Stimulated activated CD4-positive, alpha-beta T cell treated with anti-CD3 and anti-CD28 coated beads, Interleukin-12 subunit alpha, Interleukin-12 subunit beta, amount 100 ng/mL, for 24 hours (primary cell): ENCODE data around the gene BBS7.

Source experiments
- DNase-seq, 2 experiments: peaks; one replicate each; pipeline ENCODE4 v3.0.0-alpha.2; 2020; ENCODE audit warnings: low read depth in 2 of 2

The BBS7 gene, protein sequence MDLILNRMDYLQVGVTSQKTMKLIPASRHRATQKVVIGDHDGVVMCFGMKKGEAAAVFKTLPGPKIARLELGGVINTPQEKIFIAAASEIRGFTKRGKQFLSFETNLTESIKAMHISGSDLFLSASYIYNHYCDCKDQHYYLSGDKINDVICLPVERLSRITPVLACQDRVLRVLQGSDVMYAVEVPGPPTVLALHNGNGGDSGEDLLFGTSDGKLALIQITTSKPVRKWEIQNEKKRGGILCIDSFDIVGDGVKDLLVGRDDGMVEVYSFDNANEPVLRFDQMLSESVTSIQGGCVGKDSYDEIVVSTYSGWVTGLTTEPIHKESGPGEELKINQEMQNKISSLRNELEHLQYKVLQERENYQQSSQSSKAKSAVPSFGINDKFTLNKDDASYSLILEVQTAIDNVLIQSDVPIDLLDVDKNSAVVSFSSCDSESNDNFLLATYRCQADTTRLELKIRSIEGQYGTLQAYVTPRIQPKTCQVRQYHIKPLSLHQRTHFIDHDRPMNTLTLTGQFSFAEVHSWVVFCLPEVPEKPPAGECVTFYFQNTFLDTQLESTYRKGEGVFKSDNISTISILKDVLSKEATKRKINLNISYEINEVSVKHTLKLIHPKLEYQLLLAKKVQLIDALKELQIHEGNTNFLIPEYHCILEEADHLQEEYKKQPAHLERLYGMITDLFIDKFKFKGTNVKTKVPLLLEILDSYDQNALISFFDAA

DNA sequence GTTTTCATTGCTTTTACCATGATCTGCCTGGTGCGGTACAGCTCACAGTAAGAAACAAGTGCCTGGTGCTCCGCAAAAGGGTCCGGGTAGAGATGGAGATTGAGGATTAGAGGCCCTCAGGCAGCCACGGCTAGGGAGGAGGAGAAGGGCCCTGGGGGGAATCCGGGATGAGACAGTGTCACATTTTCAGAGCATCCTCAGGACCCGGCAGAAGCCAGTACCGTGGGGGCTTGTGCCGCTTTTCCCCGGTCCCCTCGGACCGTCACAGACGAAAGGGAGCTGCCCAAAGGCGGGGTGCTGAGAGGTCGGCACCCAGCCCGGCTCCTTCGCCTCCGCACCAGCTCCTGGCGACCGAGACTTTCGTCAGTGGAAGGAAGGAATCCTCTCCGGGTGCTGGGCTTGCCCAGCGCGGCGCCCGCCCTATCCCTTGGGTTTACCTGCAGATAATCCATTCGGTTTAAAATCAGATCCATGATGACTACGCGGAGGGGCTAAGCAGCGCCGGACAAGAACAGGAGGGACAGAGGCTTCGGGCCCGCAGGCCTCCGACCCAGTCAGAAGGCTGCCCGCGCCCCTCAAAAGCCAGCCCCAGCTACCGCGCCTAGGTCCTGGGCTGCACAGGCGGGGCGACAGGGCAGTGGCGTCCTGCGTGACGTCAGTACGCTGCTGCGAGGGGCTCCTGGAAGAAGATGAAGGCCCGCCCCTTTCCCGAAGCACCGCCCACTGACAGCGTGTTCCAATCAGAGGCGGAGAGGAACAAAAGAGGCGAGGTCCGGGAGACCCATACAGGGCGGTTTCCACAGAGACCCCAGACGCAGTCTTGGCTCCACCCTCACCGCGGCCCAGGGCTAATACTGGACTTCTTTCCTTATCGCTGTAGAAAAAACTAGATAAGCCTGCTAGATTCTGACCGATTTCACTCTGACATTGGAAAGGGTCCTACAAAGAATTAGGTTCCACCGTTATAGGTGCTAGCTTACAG is at the start of gene BBS7:
BBS7 (minus strand) TSS at position 634 of the 982 bp plus-strand sequence; CDS start at position 473, 161 bp downstream.
- peak; percentile 94 to 99 for DNase-seq

DNA sequence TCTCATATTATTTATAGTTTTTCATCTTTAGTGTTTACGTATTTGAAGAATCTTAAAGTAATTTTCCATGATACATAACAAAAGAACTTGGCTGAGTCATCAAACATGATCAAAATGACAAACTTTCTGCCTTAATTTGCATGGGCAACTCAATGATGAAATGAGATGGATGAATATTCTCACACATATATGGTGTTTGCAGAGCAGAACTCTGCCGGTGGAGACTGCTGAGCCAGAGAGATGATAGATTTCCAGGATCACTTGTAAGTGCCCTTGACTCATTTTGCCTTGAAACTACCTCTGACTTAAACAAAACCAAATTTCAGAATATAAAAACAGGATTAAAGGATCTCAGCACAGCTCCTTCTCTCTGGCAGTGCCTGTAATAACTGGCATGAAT is 43.4 kb upstream of the BBS7 start:
- DNase-seq: no peak

DNA sequence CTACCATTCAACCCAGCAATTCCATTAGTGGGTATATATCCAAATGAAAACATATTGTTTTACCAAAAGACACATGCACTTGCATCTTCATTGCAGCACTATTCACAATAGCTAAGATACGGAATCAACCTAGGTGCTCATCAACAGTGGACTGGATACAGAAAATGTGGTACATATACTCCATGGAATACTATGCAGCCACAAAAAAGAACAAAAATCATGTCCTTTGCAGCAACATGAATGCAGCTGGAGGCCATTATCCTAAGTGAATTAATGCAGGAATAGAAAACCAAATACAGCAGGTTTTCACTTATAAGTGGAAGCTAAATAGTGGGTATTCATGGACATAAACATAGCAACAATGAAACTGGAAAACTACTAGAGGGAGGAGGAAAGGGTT is 38.1 kb upstream of the BBS7 start:
- DNase-seq: no peak

DNA sequence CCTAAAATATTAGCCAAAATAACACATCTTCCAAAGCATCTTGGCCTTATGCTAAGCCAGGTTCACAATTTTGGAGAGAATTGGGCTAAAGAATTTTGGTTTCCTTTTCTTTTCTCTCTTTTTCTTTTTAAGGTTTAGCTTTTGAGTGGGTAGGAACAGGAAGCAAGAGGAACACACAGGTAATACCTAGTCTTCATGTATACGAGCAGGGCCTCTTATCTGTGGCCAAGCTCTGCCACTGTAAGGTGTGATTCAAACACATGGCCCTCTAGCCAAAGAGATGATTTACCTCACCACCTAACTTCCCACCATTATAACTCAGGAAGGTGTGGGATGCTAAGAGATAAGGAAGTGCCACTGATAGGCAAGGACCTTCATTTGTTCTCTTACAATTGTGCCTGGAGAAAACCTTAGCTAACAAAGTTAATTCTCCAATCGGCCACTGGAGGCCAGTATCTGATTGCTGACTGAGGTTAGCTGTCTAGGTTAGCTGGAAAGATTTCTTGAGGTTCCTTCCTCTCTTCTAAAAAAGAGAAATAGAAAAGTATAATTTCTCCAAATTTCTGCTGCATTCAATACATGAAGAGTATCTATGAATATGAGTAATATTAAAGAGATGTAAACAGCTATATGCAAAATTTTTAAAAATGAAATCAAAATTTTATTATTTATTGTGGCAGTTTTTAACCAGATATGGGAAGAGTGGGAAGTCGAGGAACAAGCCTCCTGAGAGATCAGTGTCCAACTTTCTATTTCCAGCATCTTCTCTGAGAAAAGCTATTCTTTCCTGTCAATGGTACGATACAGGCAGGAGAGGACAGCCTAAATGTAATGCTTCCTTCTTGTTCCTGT is 30.1 kb upstream of the BBS7 start:
- DNase-seq: peak; percentile 28 to 29

DNA sequence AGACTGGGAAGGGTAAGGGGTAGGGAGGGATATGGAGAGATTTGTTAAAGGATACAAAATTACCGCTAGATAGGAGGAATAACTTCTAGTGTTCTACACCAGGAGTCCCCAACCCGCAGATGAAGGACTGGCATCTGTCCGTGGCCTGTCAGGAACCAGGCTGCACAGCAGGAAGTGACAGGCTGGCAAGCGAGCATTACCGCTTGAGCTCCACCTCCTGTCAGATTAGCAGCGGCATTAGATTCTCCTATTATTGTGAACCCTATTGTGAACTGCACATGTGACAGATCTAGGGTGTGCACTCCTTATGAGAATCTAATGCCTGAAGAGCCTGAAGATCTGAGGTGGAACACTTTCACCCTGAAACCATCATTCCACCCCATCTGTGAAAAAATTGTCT is 27.9 kb upstream of the BBS7 start:
- DNase-seq: peak in 1 of 2 experiments; percentile 4

DNA sequence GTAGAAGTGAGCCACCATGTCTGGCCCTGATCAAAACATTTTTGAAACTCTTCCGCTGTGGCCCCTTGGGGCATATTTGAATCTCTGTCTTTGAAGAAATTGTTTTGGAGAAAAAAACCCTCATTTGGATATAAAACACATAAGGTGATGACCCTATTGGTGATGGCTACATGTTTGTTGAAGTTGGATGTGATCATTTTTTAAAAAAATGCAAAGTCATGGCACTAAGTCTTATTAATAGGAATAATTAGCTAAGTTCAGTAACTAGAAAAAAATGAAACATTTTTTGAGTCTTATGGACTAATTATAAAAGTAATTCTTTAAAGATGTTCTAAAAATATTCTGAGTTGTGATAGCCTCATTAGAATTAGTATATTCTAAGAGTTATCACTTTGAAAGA is 17.9 kb upstream of the BBS7 start:
- no peak for DNase-seq

DNA sequence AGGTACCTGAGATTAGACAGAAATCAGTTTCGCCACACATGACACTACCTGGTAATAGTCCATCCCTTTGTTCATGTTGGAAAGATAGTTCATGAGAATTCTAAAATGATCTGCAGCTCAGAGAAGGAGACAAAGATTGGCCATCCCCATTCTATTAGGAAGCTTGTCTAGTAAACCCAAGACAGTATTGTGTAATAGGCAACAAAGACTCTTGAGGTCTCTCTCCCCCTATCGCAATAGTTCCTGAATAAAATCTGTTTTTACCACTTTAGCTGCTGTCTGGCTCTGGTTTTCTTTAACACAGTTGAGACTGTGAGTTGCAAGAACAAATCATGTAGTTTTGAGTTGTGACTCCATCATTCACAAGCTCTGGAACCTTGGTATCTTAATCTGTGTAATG is 14.8 kb upstream of the BBS7 start:
- DNase-seq: no peak

DNA sequence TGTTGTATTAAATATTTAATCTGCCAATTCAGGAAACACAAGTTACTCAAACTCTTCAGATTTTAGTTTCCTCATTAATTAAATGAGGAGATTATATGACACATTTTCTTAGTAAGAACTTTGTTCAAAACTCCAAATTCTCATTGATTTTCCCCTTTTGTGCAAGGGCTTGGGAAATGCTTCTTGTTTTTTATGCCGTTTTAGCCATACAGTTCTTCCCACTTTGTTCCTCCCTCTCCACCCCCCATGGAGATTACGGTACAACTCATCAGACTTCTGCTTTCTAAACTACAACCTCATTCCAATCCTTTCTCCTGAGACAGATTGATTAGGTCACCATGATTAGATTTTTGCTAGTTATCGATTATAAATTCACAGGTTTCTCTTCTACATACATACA is 10.9 kb upstream of the BBS7 start:
- DNase-seq: no peak

DNA sequence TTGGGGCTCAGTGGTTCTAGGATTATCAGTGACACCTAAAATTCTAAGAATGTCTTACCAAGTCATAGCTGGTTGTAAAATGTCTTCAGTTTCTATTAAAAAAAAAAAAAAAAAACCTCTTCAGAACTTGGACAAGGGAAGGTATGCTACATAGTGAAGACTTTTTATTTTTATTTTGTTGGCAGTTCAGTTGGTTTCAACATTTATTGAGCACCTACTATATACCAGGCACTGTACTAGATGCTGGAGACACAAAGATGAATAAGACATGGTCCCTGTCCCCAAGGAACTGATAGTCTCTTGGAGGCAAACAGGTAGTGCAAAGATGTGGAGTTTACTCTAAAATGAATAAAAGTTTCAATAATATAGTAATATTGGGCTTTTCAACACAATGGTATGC is 8.9 kb upstream of the BBS7 start:
- DNase-seq: no peak

DNA sequence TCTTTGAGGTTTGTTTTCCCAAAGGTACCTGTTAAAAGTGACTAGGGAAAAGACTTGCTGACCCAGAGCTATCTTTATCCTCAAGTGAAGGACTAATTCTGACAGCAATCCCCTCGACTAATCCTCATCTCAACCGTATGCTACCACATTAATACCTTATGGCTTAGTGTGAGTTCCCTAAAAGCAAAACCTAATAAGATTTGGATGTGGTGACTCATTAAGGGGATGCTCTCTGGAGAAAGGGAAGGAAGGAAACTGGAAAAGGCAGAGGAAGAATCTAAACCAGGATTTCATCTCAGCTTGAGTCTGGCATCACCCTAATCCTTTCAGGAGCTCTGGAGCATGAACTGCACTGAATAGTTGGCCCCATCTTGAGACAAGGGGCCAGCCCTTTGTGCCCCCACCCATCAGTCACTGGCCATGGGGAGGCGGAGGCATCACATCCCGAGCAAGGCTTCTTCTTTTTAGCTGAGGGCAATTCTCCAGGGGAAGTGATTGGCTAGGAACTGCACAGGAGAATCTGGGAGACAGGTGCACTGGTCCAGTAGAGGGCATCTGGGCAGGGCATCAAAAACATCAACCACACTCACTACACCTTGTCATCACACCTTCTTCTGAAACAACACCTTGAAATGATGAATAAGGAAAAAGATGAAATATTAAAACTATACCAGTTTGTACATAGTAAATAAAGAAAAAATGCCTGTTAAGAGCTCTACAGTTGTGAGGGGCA is 6.9 kb upstream of the BBS7 start:
- no peak for DNase-seq

DNA sequence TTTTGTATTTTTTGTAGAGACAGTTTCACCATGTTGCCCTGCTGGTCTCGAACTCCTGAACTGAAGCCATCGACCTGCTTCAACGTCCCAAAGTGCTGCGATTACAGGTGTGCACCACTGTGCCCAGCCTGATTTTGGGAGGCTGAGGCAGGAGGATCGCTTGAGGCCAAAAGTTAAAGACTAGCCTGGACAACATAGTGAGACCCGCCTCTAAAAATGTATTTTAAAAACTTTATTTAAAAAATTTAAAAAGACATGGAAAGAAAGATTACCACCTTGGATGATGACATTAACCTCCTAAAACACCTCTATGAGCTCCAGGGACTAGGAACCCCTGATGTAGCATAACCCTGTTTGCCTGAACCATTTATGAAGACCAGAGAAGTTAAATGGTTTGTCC is 5.8 kb upstream of the BBS7 start:
- DNase-seq: no peak

DNA sequence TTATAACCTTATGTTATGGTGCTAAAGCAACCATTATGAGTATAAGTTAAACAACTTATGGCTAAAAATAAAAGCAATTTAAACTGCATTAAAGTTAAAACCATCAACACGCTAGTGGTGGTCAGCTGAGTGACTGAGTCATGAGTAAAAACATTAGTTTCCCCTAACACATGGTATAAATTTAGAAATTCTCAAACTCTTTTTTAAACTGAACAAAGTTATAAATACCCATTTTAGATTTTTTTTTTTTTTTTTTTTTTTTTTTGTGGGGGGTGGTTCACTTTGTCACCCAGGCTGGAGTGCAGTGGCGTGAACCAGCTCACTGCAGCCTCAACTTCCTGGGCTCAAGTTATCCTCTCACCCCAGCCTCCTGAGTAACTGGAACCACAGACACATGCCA is 5.4 kb upstream of the BBS7 start:
- no peak for DNase-seq

DNA sequence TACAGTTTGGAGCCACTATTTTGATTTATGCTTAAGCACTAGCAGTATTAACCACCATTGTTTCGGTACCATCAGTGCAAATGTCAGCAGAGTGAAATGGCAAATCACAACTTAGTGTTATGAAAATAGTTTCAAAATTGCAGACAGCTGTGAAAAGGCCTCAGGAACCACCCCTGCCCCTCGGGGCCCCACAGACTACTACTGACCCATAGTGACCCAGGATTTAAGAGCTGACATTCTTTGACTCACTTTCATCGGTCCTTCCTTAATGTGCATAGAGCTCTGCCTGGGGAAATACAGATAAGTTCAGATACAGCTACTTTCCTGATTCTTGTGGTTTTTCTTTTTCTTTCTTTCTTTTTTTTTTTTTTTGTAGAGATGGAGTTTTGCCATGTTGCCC is 3.3 kb upstream of the BBS7 start:
- DNase-seq: no peak

DNA sequence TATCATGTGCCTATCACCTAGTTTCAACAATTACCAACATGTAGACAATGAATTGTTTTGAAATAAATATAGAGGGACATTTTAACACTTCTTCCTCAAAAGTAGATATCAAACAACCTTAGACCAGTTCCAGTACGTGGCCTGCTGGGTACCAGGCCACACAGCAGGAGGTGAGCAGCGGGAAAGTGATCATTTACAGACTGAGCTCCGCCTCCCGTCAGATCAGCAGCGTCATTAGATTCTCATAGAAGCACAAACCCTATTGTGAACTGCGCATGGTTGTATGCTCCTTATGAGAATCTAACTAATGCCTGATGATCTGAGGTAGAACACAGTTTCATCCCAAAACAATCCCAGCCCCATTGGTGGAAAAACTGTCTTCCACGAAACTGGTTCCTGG is 6.5 kb downstream of the BBS7 start:
- no peak for DNase-seq

DNA sequence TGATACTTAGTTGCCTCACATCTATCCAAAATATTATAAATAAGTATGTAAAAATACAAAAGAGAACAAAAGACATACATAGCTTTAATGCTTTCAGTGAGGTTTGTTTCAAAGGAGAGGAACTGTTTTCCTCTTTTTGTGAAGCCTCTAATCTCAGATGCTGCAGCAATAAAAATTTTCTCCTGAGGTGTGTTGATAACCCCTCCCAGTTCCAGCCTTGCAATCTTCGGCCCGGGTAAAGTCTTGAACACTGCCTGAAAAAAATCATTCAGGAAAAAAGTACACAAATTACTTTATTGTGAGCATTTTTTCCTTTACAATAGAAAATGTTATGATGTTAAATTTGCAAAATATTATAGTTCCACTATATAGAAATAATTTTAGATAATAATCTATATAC is 8.8 kb downstream of the BBS7 start:
- no peak for DNase-seq

DNA sequence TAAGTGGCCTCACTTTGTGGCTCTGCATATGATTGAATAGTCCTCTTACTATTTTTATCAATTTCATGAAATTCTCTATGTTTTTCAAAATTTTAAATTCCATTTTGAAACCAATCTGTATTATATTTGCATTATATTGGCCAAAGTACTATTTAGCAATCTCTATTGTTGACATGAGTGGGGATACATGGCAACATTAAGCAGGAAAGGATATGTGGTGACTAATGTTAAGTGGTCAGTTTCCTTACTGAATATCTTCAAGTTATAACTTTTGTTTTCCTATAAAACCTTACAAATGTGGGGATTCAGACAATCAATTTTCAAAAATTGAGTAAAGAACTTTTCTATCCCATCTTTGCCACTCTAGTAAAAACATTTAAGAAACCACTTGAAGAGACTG is 10.2 kb downstream of the BBS7 start:
- DNase-seq: no peak

DNA sequence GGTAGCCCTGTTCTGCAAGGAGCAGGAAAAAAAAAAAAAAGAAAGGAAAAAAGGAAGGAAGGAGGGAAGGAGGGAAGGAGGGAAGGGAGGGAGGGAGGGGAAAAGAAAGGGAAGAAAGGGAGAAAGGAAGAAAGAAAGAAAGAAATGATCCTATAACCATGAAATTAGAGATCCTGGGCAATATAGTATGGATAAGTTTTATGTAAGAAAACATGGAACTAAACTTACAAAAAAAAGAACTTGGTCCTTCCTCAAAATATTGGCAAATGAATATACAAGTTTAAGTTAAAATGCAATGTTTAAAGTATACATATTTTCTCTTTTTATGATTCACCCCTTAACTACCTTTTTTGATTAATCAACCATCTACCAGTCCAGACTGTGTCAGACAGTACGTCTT is 18.9 kb downstream of the BBS7 start:
- no peak for DNase-seq

DNA sequence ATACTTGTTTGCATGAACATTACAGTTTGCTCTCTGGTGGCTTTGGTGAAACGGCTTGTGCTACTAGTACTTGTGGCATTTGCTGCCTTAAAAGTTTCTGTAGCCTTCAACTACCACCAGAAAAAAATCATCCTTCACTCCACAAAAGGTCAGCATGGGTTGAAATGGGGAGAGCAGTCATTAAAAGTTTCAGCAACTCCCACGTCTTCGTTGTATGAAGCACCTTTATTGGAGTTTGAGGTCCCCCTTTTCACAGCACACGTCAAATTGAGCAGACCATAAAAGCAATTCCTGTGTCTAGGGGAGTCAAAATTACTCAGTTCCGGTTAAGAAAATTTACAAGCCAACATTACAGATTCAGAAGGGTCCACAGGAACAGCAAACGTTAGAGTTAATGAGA is 23.6 kb downstream of the BBS7 start:
- DNase-seq: no peak

DNA sequence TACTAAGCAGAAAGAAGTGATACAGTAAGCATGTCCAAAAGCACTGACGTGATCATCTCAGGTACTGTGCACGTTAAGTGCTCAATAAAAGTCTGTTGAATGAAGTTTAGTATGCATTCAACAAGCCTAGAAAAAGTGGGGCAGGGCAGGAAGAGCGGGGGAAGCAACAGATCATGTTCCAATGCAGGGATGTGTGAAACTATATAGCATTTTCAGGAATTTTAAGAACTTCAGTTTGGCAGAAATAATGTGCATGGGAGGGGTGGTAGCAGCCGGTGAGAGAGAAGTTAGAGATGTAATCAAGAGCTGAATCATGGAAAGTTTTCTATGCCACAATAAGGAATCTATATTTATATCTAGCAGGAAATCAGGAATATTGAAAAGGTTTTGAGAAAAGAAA is 27.4 kb downstream of the BBS7 start:
- DNase-seq: no peak

DNA sequence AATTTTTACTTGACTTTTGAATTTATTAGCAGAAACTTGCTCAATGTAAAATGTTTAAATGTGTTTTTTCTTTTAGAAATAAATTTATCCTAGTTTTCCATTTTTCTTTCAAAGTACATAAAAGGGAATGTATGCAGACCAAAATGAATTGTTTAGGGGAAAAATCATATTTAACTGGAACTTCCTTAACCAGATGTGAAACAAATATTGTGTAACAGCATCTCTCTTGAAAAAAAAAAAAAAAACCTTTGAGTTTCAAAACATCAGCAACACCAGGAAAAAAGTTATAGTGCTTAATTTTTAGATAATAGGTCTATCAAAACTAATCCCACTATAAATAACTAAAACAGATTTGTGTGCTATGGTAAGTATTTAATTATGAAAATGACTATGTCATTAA is 32.1 kb downstream of the BBS7 start:
- no peak for DNase-seq

DNA sequence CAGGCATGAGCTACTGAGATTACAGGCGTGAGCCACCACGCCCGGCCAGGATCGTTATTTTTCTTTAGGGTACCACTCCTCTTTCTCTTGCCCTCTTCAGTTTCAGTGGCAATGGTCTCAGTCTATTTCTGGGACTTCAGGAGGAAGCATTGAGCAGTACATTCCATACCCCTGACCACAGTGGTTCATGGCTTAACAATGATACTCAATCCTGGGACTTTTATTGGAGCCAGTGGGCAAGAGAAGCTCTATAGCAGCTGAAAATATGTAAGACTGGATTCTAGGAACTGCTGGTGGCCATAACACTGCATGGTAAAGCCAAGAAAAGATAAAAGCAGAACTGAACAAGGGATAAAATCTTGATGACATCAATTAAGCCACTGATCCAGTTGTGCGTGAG is 40.8 kb downstream of the BBS7 start:
- no peak for DNase-seq
